ENCODE data around the gene SERP2.

DNA sequence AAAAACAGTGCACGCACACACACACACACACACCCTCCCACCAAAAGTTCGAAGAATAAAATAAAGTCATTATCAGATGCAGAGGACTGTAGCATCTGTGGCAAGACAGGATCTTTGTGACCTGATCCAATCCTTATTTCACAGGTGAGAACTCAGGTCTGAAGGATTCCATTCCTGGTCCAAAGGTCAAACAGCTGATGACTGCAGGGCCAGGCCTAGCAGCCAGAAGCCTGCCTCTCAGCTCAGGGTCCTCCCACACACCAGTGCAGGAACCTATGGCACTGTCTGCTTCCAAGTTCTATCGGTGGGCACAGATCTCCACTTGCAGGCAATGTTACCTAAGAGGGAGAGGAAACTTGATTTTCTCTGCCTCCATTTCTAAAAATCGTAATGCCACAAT lies 57.5 kb downstream of the SERP2 start:
- TF ChIP-seq, protein P1, sequence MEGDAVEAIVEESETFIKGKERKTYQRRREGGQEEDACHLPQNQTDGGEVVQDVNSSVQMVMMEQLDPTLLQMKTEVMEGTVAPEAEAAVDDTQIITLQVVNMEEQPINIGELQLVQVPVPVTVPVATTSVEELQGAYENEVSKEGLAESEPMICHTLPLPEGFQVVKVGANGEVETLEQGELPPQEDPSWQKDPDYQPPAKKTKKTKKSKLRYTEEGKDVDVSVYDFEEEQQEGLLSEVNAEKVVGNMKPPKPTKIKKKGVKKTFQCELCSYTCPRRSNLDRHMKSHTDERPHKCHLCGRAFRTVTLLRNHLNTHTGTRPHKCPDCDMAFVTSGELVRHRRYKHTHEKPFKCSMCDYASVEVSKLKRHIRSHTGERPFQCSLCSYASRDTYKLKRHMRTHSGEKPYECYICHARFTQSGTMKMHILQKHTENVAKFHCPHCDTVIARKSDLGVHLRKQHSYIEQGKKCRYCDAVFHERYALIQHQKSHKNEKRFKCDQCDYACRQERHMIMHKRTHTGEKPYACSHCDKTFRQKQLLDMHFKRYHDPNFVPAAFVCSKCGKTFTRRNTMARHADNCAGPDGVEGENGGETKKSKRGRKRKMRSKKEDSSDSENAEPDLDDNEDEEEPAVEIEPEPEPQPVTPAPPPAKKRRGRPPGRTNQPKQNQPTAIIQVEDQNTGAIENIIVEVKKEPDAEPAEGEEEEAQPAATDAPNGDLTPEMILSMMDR (IDR thresholded peaks at IDR 0.05; ENCODE audit: poor library complexity, severe bottlenecking): no peak
- TF ChIP-seq RAD21 (conservative IDR thresholded peaks at IDR 0.05) (no peak), POLR2AphosphoS5 (IDR thresholded peaks at IDR 0.05) (no peak), EZH2 (IDR thresholded peaks at IDR 0.05; ENCODE audit: borderline replicate concordance, insufficient read depth, low read length, poor library complexity, severe bottlenecking) (no peak), SMC3 (conservative IDR thresholded peaks at IDR 0.05; ENCODE audit: poor library complexity) (no peak)
- TF ChIP-seq, protein P2, sequence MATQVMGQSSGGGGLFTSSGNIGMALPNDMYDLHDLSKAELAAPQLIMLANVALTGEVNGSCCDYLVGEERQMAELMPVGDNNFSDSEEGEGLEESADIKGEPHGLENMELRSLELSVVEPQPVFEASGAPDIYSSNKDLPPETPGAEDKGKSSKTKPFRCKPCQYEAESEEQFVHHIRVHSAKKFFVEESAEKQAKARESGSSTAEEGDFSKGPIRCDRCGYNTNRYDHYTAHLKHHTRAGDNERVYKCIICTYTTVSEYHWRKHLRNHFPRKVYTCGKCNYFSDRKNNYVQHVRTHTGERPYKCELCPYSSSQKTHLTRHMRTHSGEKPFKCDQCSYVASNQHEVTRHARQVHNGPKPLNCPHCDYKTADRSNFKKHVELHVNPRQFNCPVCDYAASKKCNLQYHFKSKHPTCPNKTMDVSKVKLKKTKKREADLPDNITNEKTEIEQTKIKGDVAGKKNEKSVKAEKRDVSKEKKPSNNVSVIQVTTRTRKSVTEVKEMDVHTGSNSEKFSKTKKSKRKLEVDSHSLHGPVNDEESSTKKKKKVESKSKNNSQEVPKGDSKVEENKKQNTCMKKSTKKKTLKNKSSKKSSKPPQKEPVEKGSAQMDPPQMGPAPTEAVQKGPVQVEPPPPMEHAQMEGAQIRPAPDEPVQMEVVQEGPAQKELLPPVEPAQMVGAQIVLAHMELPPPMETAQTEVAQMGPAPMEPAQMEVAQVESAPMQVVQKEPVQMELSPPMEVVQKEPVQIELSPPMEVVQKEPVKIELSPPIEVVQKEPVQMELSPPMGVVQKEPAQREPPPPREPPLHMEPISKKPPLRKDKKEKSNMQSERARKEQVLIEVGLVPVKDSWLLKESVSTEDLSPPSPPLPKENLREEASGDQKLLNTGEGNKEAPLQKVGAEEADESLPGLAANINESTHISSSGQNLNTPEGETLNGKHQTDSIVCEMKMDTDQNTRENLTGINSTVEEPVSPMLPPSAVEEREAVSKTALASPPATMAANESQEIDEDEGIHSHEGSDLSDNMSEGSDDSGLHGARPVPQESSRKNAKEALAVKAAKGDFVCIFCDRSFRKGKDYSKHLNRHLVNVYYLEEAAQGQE (IDR thresholded peaks at IDR 0.05; ENCODE audit: borderline replicate concordance): no peak

Measured in neural cell (in vitro differentiated cells).